SH-SY5Y (cell line): ENCODE results near the gene DYNLT2.

ENCODE experiments used
- GATA2 ChIP-seq: IDR thresholded peaks from 2 replicates; pipeline ENCODE4 v1.6.1; 2011; ENCODE audit warnings: mild to moderate bottlenecking, low read depth, low read length
- GATA3 ChIP-seq: IDR thresholded peaks from 2 replicates; pipeline ENCODE4 v1.6.1; 2011; ENCODE audit warnings: low read depth, mild to moderate bottlenecking, low read length, moderate library complexity

DYNLT2 gene

DNA sequence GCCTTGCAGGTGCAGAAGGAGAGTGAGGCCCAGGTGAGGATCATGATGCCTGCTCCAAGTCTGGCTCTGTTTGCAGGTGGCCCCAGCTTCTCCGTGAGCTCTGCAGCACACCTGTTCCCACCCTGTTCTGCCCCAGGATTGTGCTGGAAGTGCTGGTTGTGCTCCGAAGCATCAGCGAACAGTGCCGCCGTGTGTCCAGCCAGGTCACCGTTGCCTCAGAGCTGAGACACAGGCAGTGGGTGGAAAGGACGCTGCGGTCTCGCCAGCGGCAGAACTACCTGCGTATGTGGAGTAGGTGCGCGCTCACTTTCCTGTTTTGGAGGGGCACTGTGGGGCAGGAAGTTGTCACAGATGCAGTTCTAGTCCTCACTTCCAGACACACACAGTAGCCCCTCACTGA lies 25.0 kb upstream of the DYNLT2 start:
- no peak for TF ChIP-seq GATA3
- TF ChIP-seq GATA2: no peak

DNA sequence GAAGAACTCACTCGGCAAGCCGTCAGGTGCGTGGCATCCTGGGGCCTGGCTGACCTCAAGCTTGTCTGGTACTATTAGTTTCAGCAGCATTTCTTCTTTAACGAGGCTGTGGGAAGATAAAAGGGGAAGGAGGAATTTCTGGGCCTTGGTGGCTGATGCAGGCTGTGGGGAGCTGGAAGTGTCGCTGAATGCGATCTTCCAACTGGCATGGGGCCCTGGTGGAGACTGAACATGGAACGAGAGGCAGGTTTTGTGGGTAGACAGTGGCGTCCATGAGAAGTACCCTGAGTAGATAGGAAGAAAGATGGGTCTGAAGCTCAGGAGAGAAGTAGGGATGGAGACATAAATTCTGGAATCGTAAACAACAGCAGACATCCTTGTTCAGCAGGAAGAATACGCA lies 23.9 kb upstream of the DYNLT2 start:
- no peak for TF ChIP-seq GATA3
- no peak for TF ChIP-seq GATA2

DNA sequence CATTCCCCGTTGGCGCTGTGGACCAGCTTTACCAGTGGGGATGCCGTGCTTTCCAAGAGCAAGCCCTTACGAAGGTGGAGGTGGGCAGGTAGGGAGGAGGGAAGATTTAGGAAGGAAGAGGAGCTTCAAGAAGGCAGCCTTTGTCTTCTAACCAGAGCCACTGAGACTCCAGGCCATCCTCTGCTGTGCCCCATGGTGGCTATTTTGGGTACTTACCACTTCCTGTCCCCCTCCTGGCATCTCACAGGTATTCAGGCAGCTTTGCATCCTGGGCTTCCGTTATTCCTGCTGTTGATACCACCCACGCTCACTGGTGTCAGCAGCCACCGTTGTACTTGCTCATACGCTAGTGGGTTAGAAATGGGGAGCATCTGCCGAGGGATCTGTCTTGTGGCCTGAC lies 23.0 kb upstream of the DYNLT2 start:
- TF ChIP-seq GATA3 (no peak), GATA2 (no peak)

DNA sequence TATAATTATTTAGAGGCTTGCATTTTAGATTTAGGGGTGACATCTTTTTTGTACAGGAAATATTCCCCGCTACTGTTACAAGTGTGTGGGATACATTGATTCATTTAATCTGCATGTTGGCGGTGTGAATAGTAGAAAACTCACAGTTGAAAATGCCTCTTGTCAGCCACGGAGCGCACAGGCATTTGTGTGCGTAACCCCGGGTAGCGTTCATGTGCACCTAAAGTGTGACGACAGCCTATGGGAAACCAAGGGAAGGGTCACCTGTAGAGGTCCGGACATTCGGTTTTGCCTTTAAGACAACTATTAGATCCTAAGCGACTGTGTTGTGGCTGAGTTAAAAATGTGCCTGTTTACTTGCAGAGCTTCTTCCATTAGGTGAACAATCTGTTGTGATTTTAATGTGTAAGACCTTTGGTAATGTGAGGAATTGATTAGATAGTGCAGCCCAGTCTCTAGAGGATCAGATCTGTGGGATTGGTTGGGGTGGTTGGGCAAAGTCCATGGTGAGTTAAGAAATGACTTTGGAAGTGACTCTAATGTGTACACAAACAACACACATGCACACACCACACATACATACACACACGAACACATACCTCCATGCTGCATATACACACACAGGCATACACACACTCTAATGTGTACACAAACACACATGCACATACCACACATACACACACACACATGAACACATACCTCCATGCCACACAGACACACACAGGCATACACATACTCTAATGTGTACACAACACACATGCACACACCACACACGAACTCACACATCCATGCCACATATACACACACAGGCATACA lies 15.8 kb upstream of the DYNLT2 start:
- TF ChIP-seq GATA2 (no peak), GATA3 (no peak)

DNA sequence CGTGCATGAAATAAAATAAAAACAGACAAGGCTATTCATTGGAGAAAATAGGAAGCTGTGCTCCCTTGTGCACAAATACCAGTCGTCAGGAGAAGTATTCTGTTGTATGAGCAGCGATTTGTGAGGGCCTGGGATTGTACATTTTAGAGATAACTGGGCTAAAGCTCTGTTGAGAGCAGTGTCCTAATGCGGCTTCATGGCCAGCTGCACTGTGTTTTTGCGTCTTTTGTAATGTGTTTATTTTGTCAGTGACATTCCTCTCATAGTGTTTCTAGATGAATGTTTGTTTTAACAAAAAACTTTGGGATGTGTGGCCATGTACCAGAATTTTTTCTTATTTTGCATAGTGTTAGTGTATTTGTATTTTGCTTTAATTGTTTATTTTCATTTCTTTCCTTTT lies 14.9 kb upstream of the DYNLT2 start:
- TF ChIP-seq GATA3 (no peak), GATA2 (no peak)

DNA sequence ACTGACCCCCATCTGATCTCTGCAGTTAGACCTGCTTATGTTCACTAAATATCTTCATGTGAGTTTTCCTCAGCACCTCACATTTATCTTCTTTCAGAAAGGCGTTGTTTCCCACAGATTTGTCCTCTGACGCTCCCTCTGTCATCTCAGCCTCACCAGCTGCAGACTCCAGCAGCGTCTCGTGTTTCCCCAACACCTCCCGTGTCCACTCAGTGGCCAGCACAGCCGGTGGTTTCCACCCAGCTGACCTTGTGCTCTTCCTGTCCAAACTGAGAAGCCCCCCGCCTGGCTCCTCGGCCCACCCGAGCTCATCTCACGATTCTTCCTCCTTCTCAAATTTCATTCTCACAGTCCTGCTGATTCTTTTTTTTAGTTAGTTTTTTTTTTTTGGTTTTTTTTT lies 12.5 kb upstream of the DYNLT2 start:
- no peak for TF ChIP-seq GATA3
- no peak for TF ChIP-seq GATA2

DNA sequence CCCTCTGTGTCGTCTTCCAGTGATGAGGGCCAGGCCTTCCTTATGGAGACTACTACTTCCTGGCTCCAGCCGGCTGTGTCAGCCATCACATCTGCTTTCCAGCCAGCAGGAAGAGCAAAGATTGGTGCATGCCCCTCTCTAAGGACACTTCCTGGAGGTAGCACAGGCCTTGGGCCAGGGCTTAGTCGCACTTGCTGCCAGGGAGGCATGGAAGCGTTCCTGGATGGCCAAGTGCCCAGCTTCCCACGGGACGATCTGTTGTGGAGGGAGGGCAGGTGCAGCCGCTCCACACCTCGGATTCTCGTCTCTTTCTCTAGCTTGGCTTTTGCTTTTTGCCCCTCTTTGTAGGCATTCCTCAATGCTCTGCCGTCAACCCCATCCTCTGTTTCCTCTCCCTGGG lies 11.9 kb upstream of the DYNLT2 start:
- TF ChIP-seq GATA3: no peak
- TF ChIP-seq GATA2: no peak

DNA sequence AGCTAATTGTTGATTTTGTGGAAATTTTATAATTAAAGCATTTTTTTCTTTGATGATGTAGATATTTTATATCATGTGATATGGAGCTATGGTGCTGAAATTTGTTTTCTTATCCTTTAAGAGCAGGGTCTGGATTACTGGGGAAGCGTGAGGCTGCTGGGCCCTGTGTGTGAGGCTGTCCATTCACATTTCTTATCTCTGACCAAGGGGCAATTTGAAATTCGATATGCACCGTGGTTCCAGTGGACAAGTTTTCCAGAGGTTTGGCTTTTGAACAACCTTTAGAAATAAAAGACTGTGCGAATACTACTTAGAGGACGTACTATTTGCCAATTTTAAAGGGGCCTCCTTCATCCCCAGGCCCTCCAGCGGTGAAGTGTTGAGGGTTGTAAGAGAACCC lies 3.8 kb upstream of the DYNLT2 start:
- TF ChIP-seq GATA3 (no peak), GATA2 (no peak)

DNA sequence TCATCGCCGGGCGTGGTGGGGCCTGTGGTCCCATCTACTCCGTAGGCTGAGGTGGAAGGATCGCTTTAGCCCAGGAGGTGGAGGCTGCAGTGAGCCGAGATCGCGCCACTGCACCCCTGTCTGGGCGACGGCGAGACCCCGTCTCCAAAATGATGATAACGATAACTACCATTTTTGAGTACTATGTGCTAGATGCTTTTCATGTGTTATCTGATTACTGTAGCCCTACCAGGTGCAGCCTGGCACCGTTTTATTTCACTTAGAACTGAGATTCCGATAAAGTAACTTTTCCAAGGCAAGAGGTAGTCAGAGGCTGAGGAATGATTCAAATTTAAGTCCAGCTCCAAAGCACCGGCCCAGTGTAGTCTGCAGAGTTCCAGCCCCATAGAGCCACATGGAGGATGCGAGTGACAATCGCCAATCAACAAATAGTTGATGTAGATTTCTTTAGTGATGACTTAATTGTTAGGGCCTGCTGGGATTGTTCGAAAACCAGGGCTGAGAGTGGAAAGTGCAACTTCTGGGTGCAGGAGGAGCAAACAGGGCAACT lies 777 bp upstream of the DYNLT2 start:
- TF ChIP-seq GATA2 (no peak), GATA3 (no peak)

DNA sequence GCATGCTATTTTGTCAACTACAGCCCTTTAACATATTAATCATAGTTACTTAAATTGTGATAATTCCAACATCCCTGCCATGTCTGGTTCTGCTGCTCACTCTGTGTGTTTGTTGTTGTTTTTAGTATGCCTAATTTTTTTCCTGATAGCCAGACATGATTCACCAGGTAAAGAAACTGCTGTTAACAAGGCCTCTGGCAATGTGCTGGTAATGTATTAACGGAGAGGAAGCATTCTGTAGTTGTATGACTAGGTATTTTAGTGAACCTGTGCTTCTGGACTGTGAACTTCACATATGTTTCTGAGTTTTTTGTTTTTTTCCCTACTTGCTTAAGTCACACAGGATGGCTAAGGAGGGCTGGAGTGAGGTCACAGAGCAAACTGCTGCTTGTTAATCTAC lies 4.8 kb downstream of the DYNLT2 start:
- no peak for TF ChIP-seq GATA2
- no peak for TF ChIP-seq GATA3

DNA sequence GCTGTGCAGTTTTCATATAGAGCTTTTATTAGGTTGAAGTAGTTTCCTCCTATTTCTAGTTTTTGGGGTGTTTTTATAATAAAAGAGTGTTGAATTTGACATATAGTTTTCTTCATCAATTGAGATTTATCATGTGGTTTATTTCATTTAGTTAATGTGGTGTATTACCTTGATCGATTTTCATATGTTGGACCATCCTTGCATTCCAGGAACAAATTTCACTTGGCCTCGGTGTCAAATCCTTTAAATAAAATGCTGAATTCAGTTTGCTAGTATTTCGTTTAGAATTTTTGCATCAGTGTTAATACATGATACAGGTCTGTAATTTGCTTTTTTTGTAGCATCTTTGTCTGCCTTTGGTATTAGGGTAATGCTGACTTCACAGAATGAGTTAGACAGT lies 6.0 kb downstream of the DYNLT2 start:
- TF ChIP-seq GATA2 (no peak), GATA3 (no peak)

DNA sequence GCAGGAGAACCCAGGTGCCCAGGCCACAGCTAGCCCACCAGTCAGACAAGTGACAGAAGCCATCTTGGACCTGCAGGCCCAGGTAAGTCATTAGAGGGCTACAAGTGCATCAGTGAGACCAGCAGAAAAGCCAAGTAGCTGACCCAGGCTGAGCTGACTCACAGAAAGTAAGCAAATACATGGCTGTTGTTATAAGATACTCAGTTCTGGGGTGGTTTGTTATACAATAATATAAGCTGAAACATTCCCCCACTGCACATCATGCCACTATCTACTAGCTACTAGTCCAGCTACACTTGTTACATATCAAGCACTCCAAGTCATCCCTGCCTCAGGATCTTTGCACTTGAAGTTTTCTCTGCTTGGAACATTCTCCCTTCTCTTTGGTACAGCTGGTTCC lies 10.0 kb downstream of the DYNLT2 start:
- no peak for TF ChIP-seq GATA2
- no peak for TF ChIP-seq GATA3

DNA sequence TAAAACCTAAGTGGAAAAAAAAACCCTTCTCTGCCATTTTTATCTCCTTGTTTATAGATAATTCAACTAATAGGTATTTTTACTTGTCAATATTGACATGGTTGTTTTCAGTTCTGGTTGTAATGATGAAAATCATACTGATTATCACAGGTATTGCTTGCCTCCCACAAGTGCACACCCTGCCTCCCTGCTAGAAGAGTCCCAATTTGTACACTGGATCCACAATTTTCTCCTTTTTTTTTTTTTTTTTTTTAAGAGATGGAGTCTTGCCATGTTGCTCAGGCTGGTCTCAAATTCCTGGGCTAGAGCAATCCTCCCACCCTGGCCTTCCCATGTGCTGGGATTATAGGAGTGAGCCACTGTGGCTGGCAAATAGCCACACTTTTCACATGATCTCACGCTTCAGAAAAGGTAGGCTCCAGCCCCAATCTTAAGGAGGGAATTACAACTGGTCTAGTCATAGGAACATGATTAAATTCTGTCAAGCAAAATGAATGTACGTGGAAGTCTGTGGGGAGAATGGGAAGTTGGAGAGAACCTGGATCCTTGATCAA lies 12.3 kb downstream of the DYNLT2 start:
- TF ChIP-seq GATA2 (no peak), GATA3 (no peak)

DNA sequence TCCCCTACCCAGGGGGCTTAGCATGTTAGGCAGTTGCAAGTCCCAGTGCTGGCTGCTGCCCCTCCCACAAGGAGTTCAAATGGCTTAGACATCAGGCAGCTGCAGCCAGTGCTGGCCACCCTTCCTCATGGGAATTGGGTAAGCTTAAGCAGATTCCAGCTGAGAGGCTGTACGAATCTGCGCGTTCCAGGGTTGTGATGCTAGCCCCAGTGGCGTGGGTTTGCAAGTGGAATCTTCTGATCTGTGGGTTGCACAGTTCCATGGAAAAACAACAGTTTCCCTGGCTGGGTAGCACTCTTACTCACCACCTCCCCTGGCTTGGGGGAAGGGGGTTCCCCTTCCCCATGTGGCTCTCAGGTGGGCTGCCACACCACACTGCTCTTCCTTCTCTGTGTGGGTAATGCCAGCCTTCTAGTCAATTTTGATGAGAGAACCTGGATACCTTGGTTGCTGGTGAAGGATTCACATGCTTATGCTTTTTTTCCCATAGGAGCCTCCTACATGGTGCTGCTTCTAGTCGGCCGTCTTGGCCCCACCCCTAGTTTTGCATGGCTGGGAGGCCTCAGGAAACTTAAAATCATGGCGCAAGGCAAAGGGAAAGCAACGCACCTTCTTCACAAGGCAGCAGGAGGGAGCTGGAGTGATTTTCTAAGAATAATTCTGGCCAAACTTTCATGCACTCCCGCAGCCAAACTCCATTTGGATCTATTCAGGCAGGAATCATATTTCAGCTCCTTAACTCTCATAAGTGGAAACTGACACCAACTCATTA lies 13.0 kb downstream of the DYNLT2 start:
- no peak for TF ChIP-seq GATA2
- TF ChIP-seq GATA3: no peak

DNA sequence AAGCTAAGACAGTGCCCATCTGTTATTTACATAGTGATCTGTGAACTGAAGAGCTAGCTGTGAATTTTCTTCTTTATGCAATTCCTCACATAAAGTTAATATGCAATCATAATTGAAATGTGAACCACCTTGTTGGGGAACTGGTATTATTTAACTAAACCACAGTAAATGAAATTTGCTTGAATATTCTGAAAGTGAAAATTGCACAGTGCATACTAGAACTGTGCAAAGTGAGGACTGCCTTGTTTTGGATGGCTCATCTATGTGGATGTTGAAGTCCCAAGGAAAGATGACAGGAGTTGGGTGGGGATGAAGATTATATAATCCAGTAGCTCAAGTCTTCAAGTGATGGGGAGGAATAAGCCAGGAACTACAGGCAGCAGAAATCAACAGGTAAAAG lies 21.4 kb downstream of the DYNLT2 start:
- no peak for TF ChIP-seq GATA2
- no peak for TF ChIP-seq GATA3

DNA sequence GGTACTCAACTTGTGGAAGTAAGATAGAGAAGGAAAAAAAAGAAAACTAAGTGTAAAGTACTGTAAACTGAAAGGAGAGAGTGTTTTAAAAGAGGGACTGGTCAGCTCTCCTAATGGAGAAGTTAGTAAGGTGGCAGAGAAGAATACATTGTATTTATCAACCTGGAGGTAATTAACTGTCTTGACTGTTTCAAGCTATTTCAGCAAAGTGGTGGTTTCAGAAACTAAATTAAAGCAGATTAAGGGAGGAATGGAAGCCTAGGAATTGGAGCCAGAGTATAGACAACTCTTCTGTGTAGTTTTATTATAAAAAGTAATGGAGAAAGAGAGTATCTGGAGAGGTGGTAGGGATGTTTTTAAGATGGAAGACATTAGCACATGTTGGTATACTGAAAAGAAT lies 24.4 kb downstream of the DYNLT2 start:
- TF ChIP-seq GATA2: no peak
